H1 (cell line): ENCODE data around the gene PHTF1. TPM values are rescaled to one million over a fixed set of nuclear protein-coding genes. Genes with fewer than 3 reads are reported as not detected.

Experiments
- CTCF ChIA-PET: fragments of 300-600 bp; sonication (Branson Sonifier 250); formaldehyde crosslinking; loops from one replicate; lab custom pipeline; 2021; ENCODE audit not compliant: partially characterized antibody; lab: Charles Lee
- POLR2A ChIA-PET: fragments of 300-600 bp; sonication (Branson Sonifier 250); formaldehyde crosslinking; loops from one replicate; lab custom pipeline; 2021; ENCODE audit warnings: inconsistent platforms; ENCODE audit not compliant: partially characterized antibody; lab: Charles Lee
- DNase-seq, 2 experiments: peaks; one replicate each; pipeline versions ENCODE4 v3.0.0 to v3.0.0-alpha.2; 2010 to 2022; ENCODE audit warnings: low spot score in 2 of 2, low read depth in 1 of 2, mixed read lengths in 1 of 2
- FAIRE-seq: peaks from 2 replicates; lab custom pipeline; 2011; peaks lifted over from hg19 to GRCh38; lab: Jason Lieb, UNC
- H2AFZ ChIP-seq: 2 replicates; pipeline ENCODE4 v1.8.1; 2012; ENCODE audit warnings: low read length, inconsistent platforms
- H2AK5ac ChIP-seq: 2 replicates; pipeline ENCODE4 v1.6.1; 2013; ENCODE audit warnings: low read depth, low read length
- H2BK120ac ChIP-seq: replicated peaks from 2 replicates; pipeline ENCODE3; 2013; ENCODE audit warnings: low read depth, low read length, inconsistent platforms
- H2BK12ac ChIP-seq: 2 replicates; pipeline ENCODE4 v1.6.1; 2013; ENCODE audit warnings: low read depth, low read length
- H2BK15ac ChIP-seq: 2 replicates; pipeline ENCODE4 v1.6.1; 2013; ENCODE audit warnings: low read length
- H2BK20ac ChIP-seq: 2 replicates; pipeline ENCODE4 v1.6.1; 2013; ENCODE audit warnings: low read length
- H2BK5ac ChIP-seq: 2 replicates; pipeline ENCODE4 v1.6.1; 2013; ENCODE audit warnings: low read depth, low read length
- H3K14ac ChIP-seq: 2 replicates; pipeline ENCODE4 v1.6.1; 2013; ENCODE audit warnings: inconsistent platforms; ENCODE audit not compliant: insufficient read length
- H3K18ac ChIP-seq: 2 replicates; pipeline ENCODE4 v1.6.1; 2013; ENCODE audit warnings: low read length; ENCODE audit errors: extremely low read depth
- H3K23ac ChIP-seq: 2 replicates; pipeline ENCODE4 v1.6.1; 2013; ENCODE audit warnings: inconsistent platforms; ENCODE audit not compliant: insufficient read length
- H3K23me2 ChIP-seq: 2 replicates; pipeline ENCODE4 v1.6.1; 2013; ENCODE audit warnings: low read depth, low read length
- H3K27ac ChIP-seq: 2 replicates; pipeline ENCODE4 v1.6.1; 2011; ENCODE audit warnings: low read depth, low read length, inconsistent platforms
- H3K27me3 ChIP-seq, 4 experiments: replicated peaks in 1 of 4; 1 replicate in 1 of 4; 2 replicates in 3 of 4; pipeline versions ENCODE4 v1.6.1 to v1.8.1; 2011 to 2013; ENCODE audit warnings: low read length in 3 of 4, mild to moderate bottlenecking in 3 of 4, inconsistent platforms in 2 of 4, mixed read lengths in 2 of 4, moderate library complexity in 1 of 4; ENCODE audit not compliant: control insufficient read depth in 3 of 4, insufficient read depth in 3 of 4; ENCODE audit errors: extremely low read depth in 1 of 4
- H3K36me3 ChIP-seq, 4 experiments: 2 replicates each; pipeline versions ENCODE4 v1.6.1 to v1.8.1; 2011 to 2013; ENCODE audit warnings: mild to moderate bottlenecking in 4 of 4, low read length in 3 of 4, moderate library complexity in 2 of 4, control low read depth in 1 of 4, inconsistent platforms in 1 of 4; ENCODE audit not compliant: insufficient read depth in 4 of 4, control insufficient read depth in 2 of 4
- H3K4ac ChIP-seq: replicated peaks from 2 replicates; pipeline ENCODE3; 2013; ENCODE audit warnings: low read length, low read depth, mixed read lengths, inconsistent platforms; ENCODE audit not compliant: insufficient read length
- H3K4me1 ChIP-seq, 4 experiments: replicated peaks in 1 of 4; 1 replicate in 1 of 4; 2 replicates in 3 of 4; pipeline versions ENCODE4 v1.6.1 to v1.8.1; 2011 to 2013; ENCODE audit warnings: low read length in 3 of 4, inconsistent platforms in 2 of 4, mixed read lengths in 1 of 4; ENCODE audit not compliant: insufficient read depth in 4 of 4, control insufficient read depth in 3 of 4
- H3K4me2 ChIP-seq, 2 experiments: 2 replicates each; pipeline versions ENCODE4 v1.6.1 to v1.8.1; 2011 to 2013; ENCODE audit warnings: low read depth in 2 of 2, low read length in 2 of 2, control low read depth in 1 of 2, inconsistent platforms in 1 of 2, mild to moderate bottlenecking in 1 of 2; ENCODE audit not compliant: insufficient read depth in 1 of 2
- H3K4me3 ChIP-seq, 4 experiments: fragments of 200-600, 300-600 bp in 1 of 4; sonication (generic), shearing (Covaris generic), sonication (Bioruptor Twin) in 1 of 4; 2 replicates each; pipeline versions ENCODE4 v1.5.1 to v1.8.1; 2011 to 2016; ENCODE audit warnings: low read length in 4 of 4, low read depth in 3 of 4, control low read depth in 2 of 4, inconsistent platforms in 2 of 4, mild to moderate bottlenecking in 2 of 4, mixed read lengths in 1 of 4, moderate library complexity in 1 of 4; ENCODE audit not compliant: insufficient read depth in 2 of 4; ENCODE audit errors: extremely low read depth in 1 of 4
- H3K56ac ChIP-seq: replicated peaks from 2 replicates; pipeline ENCODE3; 2013; ENCODE audit warnings: low read depth, mild to moderate bottlenecking, mixed read lengths, low read length, inconsistent platforms; ENCODE audit not compliant: insufficient read length
- H3K79me1 ChIP-seq: 2 replicates; pipeline ENCODE4 v1.6.1; 2013; ENCODE audit warnings: low read depth, low read length, control low read depth
- H3K79me2 ChIP-seq, 2 experiments: 2 replicates each; pipeline versions ENCODE4 v1.6.1 to v1.8.1; 2012 to 2013; ENCODE audit warnings: low read length in 2 of 2, mild to moderate bottlenecking in 2 of 2, inconsistent platforms in 1 of 2; ENCODE audit not compliant: insufficient read depth in 2 of 2, control insufficient read depth in 1 of 2
- H3K9ac ChIP-seq, 4 experiments: replicated peaks in 1 of 4; 1 replicate in 1 of 4; 2 replicates in 3 of 4; pipeline versions ENCODE4 v1.6.1 to v1.8.1; 2011 to 2013; ENCODE audit warnings: low read depth in 3 of 4, low read length in 3 of 4, control low read depth in 2 of 4, mild to moderate bottlenecking in 2 of 4, moderate library complexity in 2 of 4, inconsistent platforms in 1 of 4; ENCODE audit errors: extremely low read depth in 1 of 4
- H3K9me3 ChIP-seq, 2 experiments: 2 replicates each; pipeline versions ENCODE4 v1.6.1 to v1.8.1; 2012 to 2013; ENCODE audit warnings: mild to moderate bottlenecking in 2 of 2, moderate library complexity in 2 of 2, control low read depth in 1 of 2, inconsistent platforms in 1 of 2, low read depth in 1 of 2, low read length in 1 of 2, mixed read lengths in 1 of 2; ENCODE audit not compliant: insufficient read depth in 2 of 2
- H4K20me1 ChIP-seq, 2 experiments: replicated peaks in 1 of 2; 2 replicates each; pipeline versions ENCODE3 to v1.8.1; 2011 to 2013; ENCODE audit warnings: inconsistent platforms in 2 of 2, low read length in 2 of 2, mild to moderate bottlenecking in 1 of 2; ENCODE audit not compliant: insufficient read depth in 2 of 2, control insufficient read depth in 1 of 2
- H4K5ac ChIP-seq: 2 replicates; pipeline ENCODE4 v1.6.1; 2013; ENCODE audit warnings: low read length, low read depth, mixed read lengths, inconsistent platforms; ENCODE audit not compliant: insufficient read length
- H4K8ac ChIP-seq: 2 replicates; pipeline ENCODE4 v1.8.0; 2013; ENCODE audit warnings: mild to moderate bottlenecking, moderate library complexity, low read length, inconsistent platforms; ENCODE audit not compliant: insufficient read depth; ENCODE audit errors: extremely low read depth
- H4K91ac ChIP-seq: replicated peaks from 2 replicates; pipeline ENCODE3; 2013; ENCODE audit warnings: low read length, mixed read lengths, inconsistent platforms; ENCODE audit not compliant: insufficient read length
- CREB1 ChIP-seq: IDR thresholded peaks from 2 replicates; pipeline ENCODE4 v1.6.1; 2012; ENCODE audit warnings: inconsistent platforms
- EZH2 ChIP-seq: fragments of 200-600 bp; sonication (generic); IDR thresholded peaks from 2 replicates; pipeline ENCODE4 v1.7.1; 2012; ENCODE audit warnings: low read depth, mild to moderate bottlenecking, moderate library complexity, low read length, inconsistent platforms; ENCODE audit not compliant: severe bottlenecking
- JUN ChIP-seq: IDR thresholded peaks from 2 replicates; pipeline ENCODE4 v1.6.1; 2011; ENCODE audit warnings: low read depth, mild to moderate bottlenecking, improper control_type of control experiment, low read length
- RNF2 ChIP-seq: fragments of 200-900, 300-1000 bp; sonication (generic); IDR thresholded peaks from 2 replicates; pipeline ENCODE4 v1.7.1; 2016; ENCODE audit warnings: borderline replicate concordance, low read depth, mild to moderate bottlenecking, antibody characterized with exemption, low read length; ENCODE audit not compliant: poor library complexity, severe bottlenecking; ENCODE audit errors: missing control alignments
- WGBS, 2 experiments: shearing (Covaris generic) in 1 of 2; methylation state at CpG; one replicate each; pipeline versions ENCODE4 v1.1.6 to v1.1.7; 2013 to 2015; ENCODE audit warnings: low lambda C conversion rate in 2 of 2, mixed read lengths in 2 of 2, inconsistent platforms in 1 of 2, low coverage in 1 of 2, missing lambda C conversion rate in 1 of 2; ENCODE audit not compliant: insufficient replicate concordance in 2 of 2, insufficient coverage in 1 of 2, insufficient read length in 1 of 2; ENCODE audit errors: extremely low coverage in 1 of 2, missing lambda C conversion rate in 1 of 2; 5-methylcytosine and 5-hydroxymethylcytosine counted together
- polyA plus RNA-seq, 7 experiments: library from polyadenylated mRNA; depleted of rRNA in 3 of 7; stranded (reverse) in 5 of 7; unstranded in 2 of 7; fragments of >200 nt in 5 of 7; fragments of 200-250 nt in 2 of 7; gene quantifications; 1 replicate in 5 of 7; 2 replicates in 1 of 7; 4 replicates in 1 of 7; pipeline versions ENCODE4 v1.2.1 to v1.2.3, GENCODE V29; 2011 to 2013; ENCODE audit warnings: missing spikeins in 2 of 7, mixed read lengths in 2 of 7
- total RNA-seq: library from RNA; stranded (reverse); fragmentation: NEBNext Ultra II Directional; extraction: Animal tissue kit (Norgen Biotek cat#: 25700); gene quantifications from 2 replicates; pipeline ENCODE4 v1.2.1, GENCODE V29; 2021

The PHTF1 gene
- total and polyA plus RNA-seq, 2 of the 8 experiments (the other 6 are each of a cell fraction or from before 2014, with no cell fraction given): 9.1 to 26.9 TPM

GRCh38 chr1:113721010-113721409 lies 38.3 kb downstream of the PHTF1 start:
- no peak overlapping the region for H3K4me3 ChIP-seq
- no peak overlapping the region for H4K91ac ChIP-seq
- H2BK20ac ChIP-seq: no peak overlapping the region
- H2AK5ac ChIP-seq: no peak overlapping the region
- DNase-seq: no peak
- H3K27me3 ChIP-seq: no peaks in the 10 kb centered on the region
- no peaks in the 10 kb centered on the region for H3K79me1 ChIP-seq
- no peak overlapping the region for H2BK5ac ChIP-seq
- H3K4me1 ChIP-seq: no peaks in the 10 kb centered on the region
- no peak overlapping the region for H3K4ac ChIP-seq
- no peak overlapping the region for H3K14ac ChIP-seq
- H3K9ac ChIP-seq: no peak overlapping the region
- POLR2A ChIA-PET: no interaction called here
- H2AFZ ChIP-seq: no peak overlapping the region
- peaks cover 21 to 26% of the 10 kb centered on the region in 2 experiments; a peak in 3 of 4 replicates for H3K9me3 ChIP-seq
- H3K27ac ChIP-seq: no peak overlapping the region
- H2BK120ac ChIP-seq: no peak overlapping the region
- H4K20me1 ChIP-seq: peaks cover 0 to 2% of the 10 kb centered on the region in 2 experiments
- no peak overlapping the region for H3K4me2 ChIP-seq
- CTCF ChIA-PET: no interaction called here
- H4K8ac ChIP-seq: no peak overlapping the region
- H3K79me2 ChIP-seq: no peaks in the 10 kb centered on the region
- H3K36me3 ChIP-seq: peaks cover 0 to 37% (median 11%) of the 10 kb centered on the region in 4 experiments; a peak in 5 of 8 replicates
- H2BK12ac ChIP-seq: no peak overlapping the region
- TF ChIP-seq JUN (no peak), RNF2 (no peak), EZH2 (no peak), CREB1 (no peak)
- H2BK15ac ChIP-seq: no peak overlapping the region
- no peaks in the 10 kb centered on the region for H3K23me2 ChIP-seq
- H4K5ac ChIP-seq: no peak overlapping the region
- no peak overlapping the region for H3K56ac ChIP-seq
- 96% methylated on average over 2 of the region's 2 CpGs; no CpG with 5 or more reads in 1 of the 2 experiments for WGBS, 2 experiments
- FAIRE-seq: no peak
- no peak overlapping the region for H3K18ac ChIP-seq
- H3K23ac ChIP-seq: no peak overlapping the region
